OCI-LY7 (cell line): ENCODE data around the gene ARID5B. TPM values are rescaled to one million over a fixed set of nuclear protein-coding genes. Genes with fewer than 3 reads are reported as not detected.

Experiments
- BruUV-seq: library from RNA; stranded (reverse); fragments of 400-500 nt; replicated peaks from 2 replicates; lab custom pipeline; 2021; lab: Mats Ljungman, UMichigan
- CTCF ChIA-PET: fragments of 300-600 bp; sonication (Branson Sonifier 250); formaldehyde crosslinking; loops from one replicate; lab custom pipeline; 2022; ENCODE audit warnings: antibody characterized with exemption; ENCODE audit not compliant: unreplicated experiment; lab: Charles Lee
- POLR2A ChIA-PET: fragments of 300-600 bp; sonication (Branson Sonifier 250); formaldehyde crosslinking; loops from one replicate; lab custom pipeline; 2022; ENCODE audit warnings: antibody characterized with exemption; lab: Charles Lee
- DNase-seq: peaks from one replicate; pipeline ENCODE4 v3.0.0-alpha.2; 2015; ENCODE audit warnings: low spot score
- H2AFZ ChIP-seq: fragments of 200-600 bp; sonication (generic), shearing (Covaris generic); 2 replicates; pipeline ENCODE4 v1.6.1; 2014; ENCODE audit warnings: mild to moderate bottlenecking, antibody characterized with exemption, low read length, moderate library complexity
- H3K27ac ChIP-seq: fragments of 200-600 bp; sonication (generic); 2 replicates; pipeline ENCODE4 v1.5.1; 2014; ENCODE audit warnings: mixed run types, low read depth, mild to moderate bottlenecking, moderate library complexity, low read length, inconsistent platforms; ENCODE audit not compliant: poor library complexity, severe bottlenecking
- H3K36me3 ChIP-seq: fragments of 200-600 bp; sonication (generic); 2 replicates; pipeline ENCODE4 v1.6.1; 2014; ENCODE audit warnings: mild to moderate bottlenecking, antibody characterized with exemption, low read length, moderate library complexity, mixed read lengths; ENCODE audit not compliant: insufficient read depth
- H3K4me1 ChIP-seq: fragments of 200-600 bp; sonication (generic); 2 replicates; pipeline ENCODE4 v1.5.1; 2014; ENCODE audit warnings: mild to moderate bottlenecking, low read length; ENCODE audit not compliant: insufficient read depth, poor library complexity, severe bottlenecking
- H3K4me2 ChIP-seq: fragments of 200-600 bp; sonication (generic); 2 replicates; pipeline ENCODE4 v1.6.1; 2014; ENCODE audit warnings: mild to moderate bottlenecking, low read length
- H3K4me3 ChIP-seq: fragments of 200-600 bp; sonication (generic); 2 replicates; pipeline ENCODE4 v1.5.1; 2014; ENCODE audit warnings: mild to moderate bottlenecking, low read depth, low read length; ENCODE audit not compliant: poor library complexity, severe bottlenecking
- H3K79me2 ChIP-seq: fragments of 200-600 bp; sonication (generic); 2 replicates; pipeline ENCODE4 v1.6.1; 2016; ENCODE audit warnings: low read depth, mild to moderate bottlenecking, low read length, moderate library complexity, mixed read lengths; ENCODE audit not compliant: insufficient read depth
- H3K9me2 ChIP-seq: fragments of 200-600 bp; sonication (generic); 2 replicates; pipeline ENCODE4 v1.6.1; 2016; ENCODE audit warnings: mild to moderate bottlenecking, low read length, mixed read lengths; ENCODE audit not compliant: insufficient read depth
- H3K9me3 ChIP-seq: fragments of 200-600 bp; sonication (generic); 2 replicates; pipeline ENCODE4 v1.6.1; 2014; ENCODE audit warnings: mild to moderate bottlenecking, mixed run types, low read length, mixed read lengths
- H4K20me1 ChIP-seq: fragments of 200-600 bp; sonication (generic); 2 replicates; pipeline ENCODE4 v1.6.1; 2014; ENCODE audit warnings: mild to moderate bottlenecking, antibody characterized with exemption, low read length, moderate library complexity, mixed read lengths; ENCODE audit not compliant: insufficient read depth
- EZH2phosphoT487 ChIP-seq: fragments of 200-600 bp; sonication (generic); IDR thresholded peaks from 2 replicates; pipeline ENCODE4 v1.6.1; 2018; ENCODE audit warnings: low read depth, borderline replicate concordance, mild to moderate bottlenecking, mixed run types, antibody characterized with exemption, low read length, moderate library complexity, mixed read lengths
- intact Hi-C: fragments of 100-400 bp; cut with micrococcal nuclease; formaldehyde crosslinking; loops from one replicate; pipeline ENCODE4 v1.10.0; 2022; ENCODE audit not compliant: unreplicated experiment
- total RNA-seq, 2 experiments: library from RNA; depleted of rRNA in 1 of 2; stranded (reverse); fragments of >200 nt in 1 of 2; shearing (Covaris generic) in 1 of 2; gene quantifications; 2 replicates each; pipeline ENCODE4 v1.2.3, GENCODE V29; 2014 to 2022
- TF ChIP-seq, protein P1 (sequence below): fragments of 200-600 bp; sonication (generic); conservative IDR thresholded peaks from 2 replicates; pipeline ENCODE4 v1.5.1; 2014; ENCODE audit warnings: mild to moderate bottlenecking, antibody characterized with exemption, low read length, moderate library complexity, mixed read lengths

The ARID5B gene
- total RNA-seq, 2 experiments from 2014 or later: 38.0 to 56.7 TPM

GRCh38 chr10:61869041-61869675 lies 32.3 kb upstream of the ARID5B start:
- Histone ChIP-seq H3K9me3 (no peaks in the 10 kb centered on the region), H3K9me2 (no peaks in the 10 kb centered on the region), H3K79me2 (no peaks in the 10 kb centered on the region), H3K4me3 (no peak overlapping the region), H3K4me2 (no peak overlapping the region), H3K36me3 (no peaks in the 10 kb centered on the region), H4K20me1 (no peaks in the 10 kb centered on the region), H3K27ac (no peak overlapping the region), H3K4me1 (no peaks in the 10 kb centered on the region), H2AFZ (no peak overlapping the region)
- CTCF ChIA-PET: no interaction called here
- DNase-seq: no peak
- intact Hi-C loops: no loop called here
- no TSS peak for BruUV-seq
- no peak for TF ChIP-seq EZH2phosphoT487
- TF ChIP-seq, protein P1, sequence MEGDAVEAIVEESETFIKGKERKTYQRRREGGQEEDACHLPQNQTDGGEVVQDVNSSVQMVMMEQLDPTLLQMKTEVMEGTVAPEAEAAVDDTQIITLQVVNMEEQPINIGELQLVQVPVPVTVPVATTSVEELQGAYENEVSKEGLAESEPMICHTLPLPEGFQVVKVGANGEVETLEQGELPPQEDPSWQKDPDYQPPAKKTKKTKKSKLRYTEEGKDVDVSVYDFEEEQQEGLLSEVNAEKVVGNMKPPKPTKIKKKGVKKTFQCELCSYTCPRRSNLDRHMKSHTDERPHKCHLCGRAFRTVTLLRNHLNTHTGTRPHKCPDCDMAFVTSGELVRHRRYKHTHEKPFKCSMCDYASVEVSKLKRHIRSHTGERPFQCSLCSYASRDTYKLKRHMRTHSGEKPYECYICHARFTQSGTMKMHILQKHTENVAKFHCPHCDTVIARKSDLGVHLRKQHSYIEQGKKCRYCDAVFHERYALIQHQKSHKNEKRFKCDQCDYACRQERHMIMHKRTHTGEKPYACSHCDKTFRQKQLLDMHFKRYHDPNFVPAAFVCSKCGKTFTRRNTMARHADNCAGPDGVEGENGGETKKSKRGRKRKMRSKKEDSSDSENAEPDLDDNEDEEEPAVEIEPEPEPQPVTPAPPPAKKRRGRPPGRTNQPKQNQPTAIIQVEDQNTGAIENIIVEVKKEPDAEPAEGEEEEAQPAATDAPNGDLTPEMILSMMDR: no peak
- POLR2A ChIA-PET: no interaction called here

DNA sequence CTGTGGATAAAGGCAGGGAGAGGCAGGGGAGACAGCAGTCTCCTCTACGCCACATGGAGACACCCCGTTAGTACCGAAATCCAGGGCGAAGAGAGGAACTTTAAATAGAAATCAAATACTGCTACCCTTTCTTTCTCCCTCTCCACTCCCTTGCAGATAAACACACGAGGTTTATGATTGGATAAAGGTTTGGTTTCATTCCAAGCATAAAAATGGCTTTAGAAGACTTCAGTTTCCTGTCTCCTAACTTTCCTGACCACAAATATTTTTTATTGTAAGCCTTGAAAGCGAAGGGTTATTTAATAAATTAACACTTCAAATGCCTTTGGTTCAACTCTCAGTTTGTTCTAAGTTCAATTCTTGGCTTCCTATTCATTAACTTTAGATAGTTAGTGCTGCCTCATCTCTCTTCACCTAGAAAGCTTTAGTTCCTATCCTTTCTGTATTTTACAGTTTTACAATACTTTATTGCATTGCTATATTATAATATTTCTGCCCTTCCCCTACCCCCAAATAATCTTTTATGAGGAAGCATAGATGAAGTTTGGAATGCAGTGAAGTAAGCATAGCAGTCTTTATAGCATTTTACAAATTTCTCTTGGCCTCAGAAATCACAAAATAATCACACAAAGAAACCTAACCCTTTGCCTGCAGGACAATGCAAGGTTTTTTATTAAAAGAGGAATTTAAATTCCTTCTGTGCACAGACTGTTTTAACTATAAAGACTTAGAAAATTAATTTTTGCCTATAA lies 31.5 kb upstream of the ARID5B start:
- no peaks in the 10 kb centered on the region for H3K36me3 ChIP-seq
- H3K9me3 ChIP-seq: no peaks in the 10 kb centered on the region
- intact Hi-C loops: no loop called here
- no peak overlapping the region for H3K4me2 ChIP-seq
- no peaks in the 10 kb centered on the region for H3K4me1 ChIP-seq
- H3K79me2 ChIP-seq: no peaks in the 10 kb centered on the region
- H2AFZ ChIP-seq: no peak overlapping the region
- TF ChIP-seq, protein P1: no peak
- TF ChIP-seq EZH2phosphoT487: no peak
- CTCF ChIA-PET: no interaction called here
- no peaks in the 10 kb centered on the region for H4K20me1 ChIP-seq
- DNase-seq: no peak
- no peak overlapping the region for H3K4me3 ChIP-seq
- no peaks in the 10 kb centered on the region for H3K9me2 ChIP-seq
- POLR2A ChIA-PET: no interaction called here
- no TSS peak for BruUV-seq
- H3K27ac ChIP-seq: no peak overlapping the region

DNA sequence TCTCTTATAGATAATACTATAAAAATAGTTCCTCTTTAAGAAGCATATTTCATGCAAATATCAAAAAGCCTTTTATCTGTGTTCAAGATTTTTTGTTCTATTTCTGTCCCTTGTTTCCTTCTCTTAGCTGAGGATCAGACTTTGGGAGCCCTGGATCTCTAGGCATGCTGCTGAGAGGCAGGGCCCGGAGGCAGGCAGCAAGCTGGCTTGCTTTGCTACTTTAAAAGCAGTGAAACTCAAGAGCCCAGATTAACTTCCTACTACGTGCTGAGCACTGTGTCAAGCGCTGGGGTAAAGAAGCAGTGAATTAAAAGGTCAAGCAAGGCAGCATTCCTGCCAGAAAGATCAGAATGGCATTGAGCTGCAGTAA lies 31.0 kb upstream of the ARID5B start:
- BruUV-seq: no TSS peak
- intact Hi-C loops: no loop called here
- Histone ChIP-seq H3K9me2 (no peaks in the 10 kb centered on the region), H3K4me2 (no peak overlapping the region), H3K4me1 (no peaks in the 10 kb centered on the region), H2AFZ (no peak overlapping the region), H3K36me3 (no peaks in the 10 kb centered on the region), H4K20me1 (no peaks in the 10 kb centered on the region), H3K9me3 (no peaks in the 10 kb centered on the region), H3K4me3 (no peak overlapping the region), H3K27ac (no peak overlapping the region), H3K79me2 (no peaks in the 10 kb centered on the region)
- POLR2A ChIA-PET: no interaction called here
- CTCF ChIA-PET: no interaction called here
- TF ChIP-seq, protein P1: no peak
- TF ChIP-seq EZH2phosphoT487: no peak
- DNase-seq: no peak
